Cardiac fibroblast (primary cell): ENCODE measurements around the gene SPEG.

Experiments
- DNase-seq, 2 donors: peaks; one replicate each; pipeline versions ENCODE4 v3.0.0 to v3.0.0-alpha.2; 2010; ENCODE audit warnings: low read depth in 2 of 2
- H3K4me3 ChIP-seq, 2 donors: replicated peaks in 1 of 2; 1 replicate in 1 of 2; 2 replicates in 1 of 2; pipeline ENCODE4 v1.5.1; 2011; ENCODE audit warnings: low read depth in 2 of 2, low read length in 2 of 2, mild to moderate bottlenecking in 2 of 2, moderate library complexity in 1 of 2
- TF ChIP-seq, protein P1 (sequence below): IDR thresholded peaks from one replicate; pipeline ENCODE4 v1.5.1; 2011; ENCODE audit warnings: low read depth, mild to moderate bottlenecking, low read length, inconsistent platforms

Gene SPEG

GRCh38 chr2:219466816-219467735, 32.4 kb downstream of the SPEG start:
- no peak for DNase-seq
- TF ChIP-seq, protein P1, sequence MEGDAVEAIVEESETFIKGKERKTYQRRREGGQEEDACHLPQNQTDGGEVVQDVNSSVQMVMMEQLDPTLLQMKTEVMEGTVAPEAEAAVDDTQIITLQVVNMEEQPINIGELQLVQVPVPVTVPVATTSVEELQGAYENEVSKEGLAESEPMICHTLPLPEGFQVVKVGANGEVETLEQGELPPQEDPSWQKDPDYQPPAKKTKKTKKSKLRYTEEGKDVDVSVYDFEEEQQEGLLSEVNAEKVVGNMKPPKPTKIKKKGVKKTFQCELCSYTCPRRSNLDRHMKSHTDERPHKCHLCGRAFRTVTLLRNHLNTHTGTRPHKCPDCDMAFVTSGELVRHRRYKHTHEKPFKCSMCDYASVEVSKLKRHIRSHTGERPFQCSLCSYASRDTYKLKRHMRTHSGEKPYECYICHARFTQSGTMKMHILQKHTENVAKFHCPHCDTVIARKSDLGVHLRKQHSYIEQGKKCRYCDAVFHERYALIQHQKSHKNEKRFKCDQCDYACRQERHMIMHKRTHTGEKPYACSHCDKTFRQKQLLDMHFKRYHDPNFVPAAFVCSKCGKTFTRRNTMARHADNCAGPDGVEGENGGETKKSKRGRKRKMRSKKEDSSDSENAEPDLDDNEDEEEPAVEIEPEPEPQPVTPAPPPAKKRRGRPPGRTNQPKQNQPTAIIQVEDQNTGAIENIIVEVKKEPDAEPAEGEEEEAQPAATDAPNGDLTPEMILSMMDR = no peak
- H3K4me3 ChIP-seq = no peak overlapping the region

- no peak for DNase-seq
- no peak overlapping the region for H3K4me3 ChIP-seq
- TF ChIP-seq, protein P1 = no peak
Measured at GRCh38 chr2:219467736-219468075, 33.1 kb downstream of the SPEG start.

- DNase-seq = no peak
- H3K4me3 ChIP-seq = no peak overlapping the region
- TF ChIP-seq, protein P1 = no peak
Measured at GRCh38 chr2:219468410-219469185, 34.0 kb downstream of the SPEG start.

DNA sequence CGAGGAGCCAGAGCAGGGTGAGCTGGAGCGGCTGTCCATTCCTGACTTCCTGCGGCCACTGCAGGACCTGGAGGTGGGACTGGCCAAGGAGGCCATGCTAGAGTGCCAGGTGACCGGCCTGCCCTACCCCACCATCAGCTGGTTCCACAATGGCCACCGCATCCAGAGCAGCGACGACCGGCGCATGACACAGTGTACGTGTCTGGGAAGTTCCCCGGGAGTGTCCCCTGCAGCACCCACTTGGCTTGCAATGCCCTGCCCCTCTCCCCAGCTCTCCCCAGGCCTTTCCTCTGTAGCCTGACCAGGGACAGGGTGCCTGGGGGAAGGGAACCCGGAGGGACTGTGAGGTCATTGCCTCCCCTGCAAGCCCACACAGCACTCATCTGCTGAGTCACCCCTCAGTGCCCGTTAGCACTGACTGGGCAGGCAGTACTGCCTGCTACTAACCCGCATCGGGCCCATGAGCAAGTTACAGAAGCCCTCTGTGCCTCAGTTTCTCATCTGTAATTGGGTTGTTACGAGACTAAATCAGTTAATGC, 34.6 kb downstream of the SPEG start:
- DNase-seq = peak; percentile 49 to 64
- TF ChIP-seq, protein P1 = no peak
- H3K4me3 ChIP-seq = no peak overlapping the region

- H3K4me3 ChIP-seq = no peak overlapping the region
- TF ChIP-seq, protein P1 = no peak
- DNase-seq = no peak
Measured at GRCh38 chr2:219470429-219470828, 35.8 kb downstream of the SPEG start.

DNA sequence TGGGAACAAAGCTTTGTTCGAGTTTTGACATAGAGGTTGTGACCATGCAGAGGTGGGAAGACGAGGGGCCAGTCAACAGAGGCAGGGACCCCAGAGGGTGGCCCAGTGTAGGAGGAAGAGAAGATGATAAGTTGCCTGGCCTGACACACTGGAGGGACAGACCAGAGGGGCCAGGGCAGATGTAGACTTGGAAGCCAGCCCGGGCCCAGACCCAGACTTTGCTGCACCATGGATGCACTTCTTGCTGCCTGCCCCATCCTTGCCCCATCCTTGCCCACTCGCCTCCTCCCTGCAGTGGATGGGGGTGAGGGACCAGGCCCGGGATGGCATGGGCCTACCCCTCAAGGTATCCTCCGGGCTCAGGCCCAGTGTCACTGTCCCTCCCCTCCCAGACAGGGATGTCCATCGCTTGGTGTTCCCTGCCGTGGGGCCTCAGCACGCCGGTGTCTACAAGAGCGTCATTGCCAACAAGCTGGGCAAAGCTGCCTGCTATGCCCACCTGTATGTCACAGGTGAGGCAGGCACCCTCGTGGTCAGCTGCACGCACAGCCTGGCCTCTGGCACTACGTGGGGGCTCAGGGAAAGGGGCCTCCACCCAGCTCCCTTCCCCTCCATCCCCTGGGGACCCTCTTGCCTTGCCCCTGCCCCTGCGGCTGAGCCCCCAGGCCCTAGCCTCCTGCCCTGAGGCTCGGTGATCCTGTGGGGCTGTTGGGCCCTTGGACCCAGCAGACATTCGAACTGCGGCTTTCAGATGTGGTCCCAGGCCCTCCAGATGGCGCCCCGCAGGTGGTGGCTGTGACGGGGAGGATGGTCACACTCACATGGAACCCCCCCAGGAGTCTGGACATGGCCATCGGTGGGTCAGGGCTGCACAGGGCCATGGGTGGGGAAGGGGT, 37.1 kb downstream of the SPEG start:
- TF ChIP-seq, protein P1 = no peak
- no peak for DNase-seq
- no peak overlapping the region for H3K4me3 ChIP-seq
